ENCODE results near the gene GGACT. TPM values are rescaled to one million over a fixed set of nuclear protein-coding genes. Genes with fewer than 3 reads are reported as not detected.

The GGACT gene
- total and polyA plus RNA-seq, 2 of the 8 experiments (the other 6 are each of a cell fraction or from before 2014, with no cell fraction given) = 1.1 to 1.5 TPM

GRCh38 chr13:100543872-100544602, 44.6 kb downstream of the GGACT start:
- Histone ChIP-seq H3K23me2 (ENCODE audit: low read depth, low read length) (no peaks in the 10 kb centered on the region), H2BK15ac (ENCODE audit: low read length) (no peak overlapping the region), H3K27me3 (replicated peaks in 1 of 4; ENCODE audit: control insufficient read depth in 3 of 4, extremely low read depth in 1 of 4, insufficient read depth in 3 of 4, low read length in 3 of 4) (no peaks in the 10 kb centered on the region; a peak in 1 of 7 replicates), H3K4me1 (replicated peaks in 1 of 4; ENCODE audit: control insufficient read depth in 3 of 4, insufficient read depth in 4 of 4, low read length in 3 of 4) (peaks cover 0 to 3% (median 0%) of the 10 kb centered on the region in 4 experiments; a peak in 5 of 7 replicates), H3K79me2 (ENCODE audit: control insufficient read depth in 1 of 2, insufficient read depth in 2 of 2, low read length in 2 of 2) (no peaks in the 10 kb centered on the region), H2AK5ac (ENCODE audit: low read depth, low read length) (no peak overlapping the region), H2BK20ac (ENCODE audit: low read length) (no peak overlapping the region), H4K8ac (ENCODE audit: extremely low read depth, insufficient read depth, low read length) (peak overlapping the region; percentile 6; the same call in 1 of the 2 replicates), H2BK12ac (ENCODE audit: low read depth, low read length) (no peak overlapping the region), H3K4me3 (ENCODE audit: extremely low read depth in 1 of 4, insufficient read depth in 2 of 4, low read depth in 3 of 4, low read length in 4 of 4) (no peak overlapping the region), H3K18ac (ENCODE audit: extremely low read depth, low read length) (no peak overlapping the region), H4K91ac (replicated peaks; ENCODE audit: insufficient read length, low read length) (peak overlapping the region; percentile 46), H3K14ac (ENCODE audit: insufficient read length) (no peak overlapping the region), H4K20me1 (replicated peaks in 1 of 2; ENCODE audit: control insufficient read depth in 1 of 2, insufficient read depth in 2 of 2, low read length in 2 of 2) (no peaks in the 10 kb centered on the region), H3K36me3 (ENCODE audit: control insufficient read depth in 2 of 4, insufficient read depth in 4 of 4, low read length in 3 of 4) (no peaks in the 10 kb centered on the region; a peak in 1 of 8 replicates), H3K27ac (ENCODE audit: low read depth, low read length) (no peak overlapping the region), H3K4ac (replicated peaks; ENCODE audit: insufficient read length, low read depth, low read length) (no peak overlapping the region), H4K5ac (ENCODE audit: insufficient read length, low read depth, low read length) (no peak overlapping the region), H3K23ac (ENCODE audit: insufficient read length) (no peak overlapping the region), H2BK5ac (ENCODE audit: low read depth, low read length) (no peak overlapping the region; the same call in 1 of the 2 replicates), H3K4me2 (ENCODE audit: insufficient read depth in 1 of 2, low read depth in 2 of 2, low read length in 2 of 2) (no peak overlapping the region), H3K56ac (replicated peaks; ENCODE audit: insufficient read length, low read depth, low read length) (no peak overlapping the region), H2BK120ac (replicated peaks; ENCODE audit: low read depth, low read length) (no peak overlapping the region), H3K79me1 (ENCODE audit: low read depth, low read length) (no peaks in the 10 kb centered on the region), H2AFZ (ENCODE audit: low read length) (no peak overlapping the region), H3K9me3 (ENCODE audit: insufficient read depth in 2 of 2, low read depth in 1 of 2, low read length in 1 of 2) (no peaks in the 10 kb centered on the region), H3K9ac (replicated peaks in 1 of 4; ENCODE audit: extremely low read depth in 1 of 4, low read depth in 3 of 4, low read length in 3 of 4) (no peak overlapping the region)
- 95% methylated on average over 26 of the region's 26 CpGs; no CpG with 5 or more reads in 1 of the 2 experiments for WGBS, 2 experiments (ENCODE audit: extremely low coverage in 1 of 2, insufficient coverage in 1 of 2, insufficient read length in 1 of 2, insufficient replicate concordance in 2 of 2, low coverage in 1 of 2, low lambda C conversion rate in 2 of 2, missing lambda C conversion rate in 1 of 2)
- DNase-seq (ENCODE audit: low read depth in 1 of 2, low spot score in 2 of 2) (peak in 1 of 2 experiments; percentile 41), FAIRE-seq (no peak)
- ChIA-PET POLR2A (ENCODE audit: partially characterized antibody) (no interaction called here), CTCF (ENCODE audit: partially characterized antibody) (interaction anchor here (0.7 to 3.4 kb wide), 12 partner anchors 7 to 890 kb away, joined by 3 to 32 read pairs (median 4); no protein-coding TSS in a partner anchor)
- TF ChIP-seq FOSL1 (IDR thresholded peaks at IDR 0.05; ENCODE audit: insufficient read depth, low read depth, low read length) (no peak), TBP (IDR thresholded peaks at IDR 0.05; ENCODE audit: low read depth, low read length) (no peak), CBX8 (IDR thresholded peaks at IDR 0.05; ENCODE audit: borderline replicate concordance, low read depth, low read length) (no peak), POU5F1 (IDR thresholded peaks at IDR 0.05; ENCODE audit: low read depth, low read length) (no peak), NRF1 (IDR thresholded peaks at IDR 0.05; ENCODE audit: low read depth, low read length) (no peak), CHD2 (IDR thresholded peaks at IDR 0.05; ENCODE audit: low read length) (no peak), SUZ12 (IDR thresholded peaks at IDR 0.05; ENCODE audit: low read length) (no peak), POLR2AphosphoS5 (IDR thresholded peaks at IDR 0.05; ENCODE audit: low read depth, low read length) (no peak), RNF2 (IDR thresholded peaks at IDR 0.05; ENCODE audit: borderline replicate concordance, low read depth, low read length, missing control alignments, poor library complexity, severe bottlenecking) (no peak), BCL11A (IDR thresholded peaks at IDR 0.05; ENCODE audit: low read depth in 2 of 2, low read length in 2 of 2) (no peak), CHD1 (IDR thresholded peaks at IDR 0.05; ENCODE audit: low read depth, low read length) (no peak), KDM5A (IDR thresholded peaks at IDR 0.05; ENCODE audit: low read length) (no peak)
- TF ChIP-seq, protein P1, sequence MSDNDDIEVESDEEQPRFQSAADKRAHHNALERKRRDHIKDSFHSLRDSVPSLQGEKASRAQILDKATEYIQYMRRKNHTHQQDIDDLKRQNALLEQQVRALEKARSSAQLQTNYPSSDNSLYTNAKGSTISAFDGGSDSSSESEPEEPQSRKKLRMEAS (IDR thresholded peaks at IDR 0.05) = no peak

All from H1 (cell line).